Activated CD4-positive, alpha-beta T cell treated with anti-CD3 and anti-CD28 coated beads, Interleukin-2, amount 10 ng/mL, durations not matched to agents 7 days and 5 days (primary cell): ENCODE measurements around the gene HSD17B12. TPM values are rescaled to one million over a fixed set of nuclear protein-coding genes. Genes with fewer than 3 reads are reported as not detected.
A peak's percentile ranks its signal among the peaks of the same experiment; 100 is the strongest.

Experiments
- CTCF ChIA-PET: fragments of 350-600 bp; sonication (Branson Sonifier 250); formaldehyde crosslinking; loops from one replicate; lab custom pipeline; 2021; ENCODE audit warnings: antibody characterized with exemption; lab: Charles Lee
- POLR2A ChIA-PET: fragments of 350-600 bp; sonication (Branson Sonifier 250); formaldehyde crosslinking; loops from one replicate; lab custom pipeline; 2021; ENCODE audit warnings: antibody characterized with exemption; lab: Charles Lee
- DNase-seq: peaks from one replicate; pipeline ENCODE4 v3.0.0-alpha.2; 2020
- H3K27ac Mint-ChIP-seq: one replicate; pipeline ENCODE4 v1.8.0; 2021; ENCODE audit warnings: mild to moderate bottlenecking, moderate library complexity, mixed read lengths
- H3K27me3 Mint-ChIP-seq: one replicate; pipeline ENCODE4 v1.8.0; 2021; ENCODE audit warnings: mixed read lengths
- H3K36me3 Mint-ChIP-seq: one replicate; pipeline ENCODE4 v1.8.0; 2021; ENCODE audit warnings: low read depth, mixed read lengths
- H3K4me1 Mint-ChIP-seq: one replicate; pipeline ENCODE4 v1.8.0; 2021; ENCODE audit warnings: mixed read lengths
- H3K4me3 Mint-ChIP-seq: one replicate; pipeline ENCODE4 v1.8.0; 2021; ENCODE audit warnings: mild to moderate bottlenecking, moderate library complexity, mixed read lengths
- H3K9me3 Mint-ChIP-seq: one replicate; pipeline ENCODE4 v1.8.0; 2021; ENCODE audit warnings: mixed read lengths
- total RNA-seq, 2 experiments: library from RNA; stranded (reverse); gene quantifications; one replicate each; pipeline ENCODE4 v1.2.3, GENCODE V29; 2021

Gene HSD17B12
- total RNA-seq, 2 experiments from 2014 or later, result 39.9 to 53.9 TPM

- peaks cover 52% of the 10 kb centered on the region for H3K27me3 Mint-ChIP-seq
- no peaks in the 10 kb centered on the region for H3K36me3 Mint-ChIP-seq
Observed at GRCh38 chr11:43871051-43871450, 190.5 kb downstream of the HSD17B12 start.

GRCh38 chr11:43872995-43873394 lies 192.5 kb downstream of the HSD17B12 start:
- Mint-ChIP-seq H3K4me1 (peaks cover 21% of the 10 kb centered on the region), H3K27me3 (peaks cover 47% of the 10 kb centered on the region), H3K4me3 (no peak overlapping the region), H3K36me3 (no peaks in the 10 kb centered on the region), H3K9me3 (peaks cover 2% of the 10 kb centered on the region), H3K27ac (no peak overlapping the region)
- ChIA-PET CTCF (interaction anchor here (0.5 to 1.3 kb wide), 3 partner anchors 21 to 497 kb away, joined by 3 to 4 read pairs (median 3); no protein-coding TSS in a partner anchor), POLR2A (no interaction called here)
- no peak for DNase-seq

More at GRCh38 chr11:43871051-43871450, 190.5 kb downstream of the HSD17B12 start:
- CTCF ChIA-PET, result interaction anchor here (0.6 to 0.9 kb wide), 2 partner anchors 10 to 40 kb away, joined by 3 to 4 read pairs; partner anchors contain the start of gene ALKBH3
- no peak overlapping the region for H3K4me3 Mint-ChIP-seq
- H3K4me1 Mint-ChIP-seq, result peaks cover 27% of the 10 kb centered on the region
- POLR2A ChIA-PET, result no interaction called here
- H3K9me3 Mint-ChIP-seq, result peaks cover 6% of the 10 kb centered on the region
- no peak for DNase-seq
- no peak overlapping the region for H3K27ac Mint-ChIP-seq

GRCh38 chr11:43874078-43874477 lies 193.5 kb downstream of the HSD17B12 start:
- H3K36me3 Mint-ChIP-seq, result peaks cover 2% of the 10 kb centered on the region
- CTCF ChIA-PET, result interaction anchor here (0.9 to 1.3 kb wide), 2 partner anchors 14 to 43 kb away, joined by 3 read pairs; no protein-coding TSS in a partner anchor

GRCh38 chr11:43874738-43875137 lies 194.2 kb downstream of the HSD17B12 start:
- H3K9me3 Mint-ChIP-seq, result peaks cover 6% of the 10 kb centered on the region
- peaks cover 54% of the 10 kb centered on the region for H3K27me3 Mint-ChIP-seq
- no peak overlapping the region for H3K4me3 Mint-ChIP-seq
- H3K27ac Mint-ChIP-seq, result no peak overlapping the region
- ChIA-PET POLR2A (no interaction called here), CTCF (interaction anchor here (0.9 to 1.3 kb wide), 2 partner anchors 14 to 44 kb away, joined by 3 read pairs; no protein-coding TSS in a partner anchor)
- H3K4me1 Mint-ChIP-seq, result peaks cover 5% of the 10 kb centered on the region
- DNase-seq, result no peak
- peaks cover 2% of the 10 kb centered on the region for H3K36me3 Mint-ChIP-seq

More at GRCh38 chr11:43874078-43874477, 193.5 kb downstream of the HSD17B12 start:
- peaks cover 52% of the 10 kb centered on the region for H3K27me3 Mint-ChIP-seq
- peaks cover 3% of the 10 kb centered on the region for H3K9me3 Mint-ChIP-seq
- POLR2A ChIA-PET, result no interaction called here
- H3K27ac Mint-ChIP-seq, result no peak overlapping the region
- H3K4me1 Mint-ChIP-seq, result peaks cover 12% of the 10 kb centered on the region
- no peak for DNase-seq
- H3K4me3 Mint-ChIP-seq, result no peak overlapping the region

- peak overlapping the region; percentile 90 for H3K27ac Mint-ChIP-seq
- ChIA-PET CTCF (interaction anchor here (1.0 kb wide), 1 partner anchor 10 kb away, joined by 3 read pairs; no protein-coding TSS in a partner anchor), POLR2A (no interaction called here)
- H3K4me3 Mint-ChIP-seq, result peak overlapping the region; percentile 89
- H3K9me3 Mint-ChIP-seq, result peaks cover 9% of the 10 kb centered on the region
- peaks cover 28% of the 10 kb centered on the region for H3K36me3 Mint-ChIP-seq
- H3K27me3 Mint-ChIP-seq, result peaks cover 15% of the 10 kb centered on the region
- H3K4me1 Mint-ChIP-seq, result peaks cover 24% of the 10 kb centered on the region
- no peak for DNase-seq
Observed at GRCh38 chr11:43879789-43880639, 199.5 kb downstream of the HSD17B12 start.

- peak within 1 kb of the TSS; percentile 90 for H3K27ac Mint-ChIP-seq
- H3K9me3 Mint-ChIP-seq, result peaks cover 8% of the 10 kb centered on the region
- DNase-seq, result peak; percentile 93
- peaks cover 24% of the 10 kb centered on the region for H3K4me1 Mint-ChIP-seq
- H3K27me3 Mint-ChIP-seq, result peaks cover 9% of the 10 kb centered on the region
- H3K36me3 Mint-ChIP-seq, result peaks cover 28% of the 10 kb centered on the region
- ChIA-PET POLR2A (no interaction called here), CTCF (interaction anchor here (1.2 to 1.8 kb wide), 2 partner anchors 9 to 10 kb away, joined by 4 to 7 read pairs; no protein-coding TSS in a partner anchor)
- peak within 1 kb of the TSS; percentile 89 for H3K4me3 Mint-ChIP-seq
Observed at GRCh38 chr11:43880640-43881159, 200.2 kb downstream of the HSD17B12 start, which contains the start of gene ALKBH3. Gene ALKBH3, plus strand, starts transcription at chr11:43880831. Its CDS starts 1,822 bp downstream, at chr11:43882653.

- no peak overlapping the region for H3K4me3 Mint-ChIP-seq
- ChIA-PET CTCF (no interaction called here), POLR2A (no interaction called here)
- H3K36me3 Mint-ChIP-seq, result peaks cover 39% of the 10 kb centered on the region
- DNase-seq, result no peak
- no peaks in the 10 kb centered on the region for H3K9me3 Mint-ChIP-seq
- H3K4me1 Mint-ChIP-seq, result peaks cover 2% of the 10 kb centered on the region
- no peaks in the 10 kb centered on the region for H3K27me3 Mint-ChIP-seq
- H3K27ac Mint-ChIP-seq, result no peak overlapping the region
Observed at GRCh38 chr11:43892851-43893250, 212.3 kb downstream of the HSD17B12 start.

GRCh38 chr11:43894546-43894945 lies 214.0 kb downstream of the HSD17B12 start:
- POLR2A ChIA-PET, result no interaction called here
- no peaks in the 10 kb centered on the region for H3K9me3 Mint-ChIP-seq
- H3K4me1 Mint-ChIP-seq, result peaks cover 2% of the 10 kb centered on the region
- DNase-seq, result no peak
- H3K4me3 Mint-ChIP-seq, result no peak overlapping the region
- peaks cover 55% of the 10 kb centered on the region for H3K36me3 Mint-ChIP-seq
- no peak overlapping the region for H3K27ac Mint-ChIP-seq
- H3K27me3 Mint-ChIP-seq, result no peaks in the 10 kb centered on the region
- CTCF ChIA-PET, result interaction anchor here (0.6 to 1.3 kb wide), 2 partner anchors 9 to 10 kb away, joined by 3 to 4 read pairs; no protein-coding TSS in a partner anchor

- Mint-ChIP-seq H3K4me3 (no peak overlapping the region), H3K9me3 (no peaks in the 10 kb centered on the region), H3K4me1 (no peaks in the 10 kb centered on the region), H3K36me3 (peaks cover 51% of the 10 kb centered on the region), H3K27ac (no peak overlapping the region), H3K27me3 (no peaks in the 10 kb centered on the region)
- no peak for DNase-seq
- POLR2A ChIA-PET, result no interaction called here
- CTCF ChIA-PET, result no interaction called here
Observed at GRCh38 chr11:43895601-43896000, 215.1 kb downstream of the HSD17B12 start.

- CTCF ChIA-PET, result no interaction called here
- Mint-ChIP-seq H3K4me1 (no peaks in the 10 kb centered on the region), H3K27me3 (no peaks in the 10 kb centered on the region), H3K4me3 (no peak overlapping the region), H3K36me3 (peaks cover 46% of the 10 kb centered on the region), H3K27ac (no peak overlapping the region), H3K9me3 (no peaks in the 10 kb centered on the region)
- DNase-seq, result no peak
- POLR2A ChIA-PET, result no interaction called here
Observed at GRCh38 chr11:43898574-43898973, 218.0 kb downstream of the HSD17B12 start.

- H3K36me3 Mint-ChIP-seq, result peaks cover 49% of the 10 kb centered on the region
Observed at GRCh38 chr11:43899094-43899493, 218.6 kb downstream of the HSD17B12 start.

GRCh38 chr11:43901551-43901950 lies 221.0 kb downstream of the HSD17B12 start:
- Mint-ChIP-seq H3K4me1 (no peaks in the 10 kb centered on the region), H3K9me3 (no peaks in the 10 kb centered on the region), H3K4me3 (no peak overlapping the region), H3K27ac (no peak overlapping the region), H3K36me3 (peaks cover 45% of the 10 kb centered on the region), H3K27me3 (no peaks in the 10 kb centered on the region)
- POLR2A ChIA-PET, result no interaction called here
- no peak for DNase-seq
- CTCF ChIA-PET, result no interaction called here

More at GRCh38 chr11:43899094-43899493, 218.6 kb downstream of the HSD17B12 start:
- no peaks in the 10 kb centered on the region for H3K4me1 Mint-ChIP-seq
- H3K9me3 Mint-ChIP-seq, result no peaks in the 10 kb centered on the region
- no peaks in the 10 kb centered on the region for H3K27me3 Mint-ChIP-seq
- H3K4me3 Mint-ChIP-seq, result no peak overlapping the region
- POLR2A ChIA-PET, result no interaction called here
- DNase-seq, result no peak
- CTCF ChIA-PET, result interaction anchor here (1.0 kb wide), 1 partner anchor 9 kb away, joined by 4 read pairs; no protein-coding TSS in a partner anchor
- H3K27ac Mint-ChIP-seq, result no peak overlapping the region
